Measurements from ENCODE around the gene SSTR1.

- TF ChIP-seq POLR2A (IDR thresholded peaks at IDR 0.05) = no peak
- TF ChIP-seq CTCF (IDR thresholded peaks at IDR 0.05) = no peak
Measured at GRCh38 chr14:38204719-38205115, 3.0 kb upstream of the SSTR1 start.

Data from esophagus squamous epithelium (tissue), 4 donors.